Measurements from ENCODE around the gene AARS2.

Gene AARS2

DNA sequence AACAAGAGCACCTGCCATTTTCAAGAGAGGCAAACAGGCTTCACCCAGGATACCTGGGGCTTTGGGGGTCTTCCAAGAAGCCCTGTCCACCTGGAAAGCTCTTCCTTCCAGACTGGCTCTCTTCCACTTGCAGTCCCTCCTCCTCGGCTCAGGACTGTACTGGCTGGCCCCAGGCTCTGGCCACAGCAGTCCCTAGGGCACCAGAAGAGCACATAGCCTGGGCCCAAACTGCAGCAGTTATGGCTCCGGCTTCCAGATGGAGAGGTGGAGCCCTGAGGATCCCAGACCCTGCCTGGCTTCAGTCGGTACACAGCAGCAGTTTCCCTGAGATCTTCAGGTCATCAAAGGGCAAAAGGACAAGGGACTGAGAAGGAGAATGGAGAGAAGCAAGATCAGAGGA is 54.2 kb downstream of the AARS2 start:
- DNase-seq = no peak

DNA sequence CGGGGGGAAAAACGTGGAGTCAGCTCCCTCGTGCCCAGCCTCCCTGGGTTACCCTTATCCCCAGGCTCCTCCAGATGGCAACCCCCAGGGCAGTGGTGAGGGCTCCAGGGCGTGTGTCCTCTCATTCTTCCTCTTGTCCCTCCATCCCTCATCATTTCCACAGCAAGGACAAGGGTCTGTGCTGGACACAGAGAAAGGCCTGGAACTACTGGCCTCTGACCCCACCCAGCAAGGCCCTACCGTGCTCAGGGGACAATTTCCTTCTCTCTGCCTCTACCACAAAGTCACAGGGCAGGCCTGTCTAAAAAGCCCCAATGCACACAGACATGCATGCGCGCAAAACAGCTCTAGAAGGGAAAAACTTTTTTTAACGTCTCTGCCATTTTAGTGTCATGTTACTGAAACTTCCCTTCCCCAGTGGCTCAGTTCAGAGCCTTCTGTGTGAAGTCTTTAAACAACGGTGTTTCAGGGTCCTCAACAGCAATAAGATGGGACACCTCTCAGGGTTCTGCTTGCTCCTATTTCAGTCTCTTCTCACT is 54.8 kb downstream of the AARS2 start:
- DNase-seq = no peak

DNA sequence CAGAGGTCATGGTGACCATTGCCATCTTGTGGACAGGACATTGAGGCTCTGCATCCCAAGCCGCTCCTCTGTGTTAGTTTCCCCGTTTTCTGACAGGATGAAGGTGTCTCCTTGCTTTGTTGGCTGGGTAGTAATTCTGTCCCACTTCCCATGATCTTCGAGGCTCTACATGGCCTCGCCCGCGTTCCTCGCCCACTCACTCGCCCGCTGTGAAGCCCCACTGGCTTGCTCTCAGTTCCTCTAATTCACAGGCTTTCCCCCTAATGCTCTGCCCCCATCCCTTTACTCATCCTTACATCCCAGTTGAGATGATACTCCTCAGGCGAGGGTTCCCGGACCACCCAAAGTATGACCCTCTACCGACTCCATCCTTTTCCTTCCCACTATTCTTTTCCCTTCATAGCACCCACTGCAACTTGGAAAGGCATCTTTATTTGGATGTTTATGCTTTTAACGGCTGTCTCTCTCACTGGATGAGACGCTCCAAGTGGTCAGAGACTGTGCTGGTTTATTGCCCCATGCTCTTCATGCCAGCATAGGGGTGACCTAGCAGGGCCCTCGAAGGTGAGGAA is 55.3 kb downstream of the AARS2 start:
- DNase-seq = no peak

DNA sequence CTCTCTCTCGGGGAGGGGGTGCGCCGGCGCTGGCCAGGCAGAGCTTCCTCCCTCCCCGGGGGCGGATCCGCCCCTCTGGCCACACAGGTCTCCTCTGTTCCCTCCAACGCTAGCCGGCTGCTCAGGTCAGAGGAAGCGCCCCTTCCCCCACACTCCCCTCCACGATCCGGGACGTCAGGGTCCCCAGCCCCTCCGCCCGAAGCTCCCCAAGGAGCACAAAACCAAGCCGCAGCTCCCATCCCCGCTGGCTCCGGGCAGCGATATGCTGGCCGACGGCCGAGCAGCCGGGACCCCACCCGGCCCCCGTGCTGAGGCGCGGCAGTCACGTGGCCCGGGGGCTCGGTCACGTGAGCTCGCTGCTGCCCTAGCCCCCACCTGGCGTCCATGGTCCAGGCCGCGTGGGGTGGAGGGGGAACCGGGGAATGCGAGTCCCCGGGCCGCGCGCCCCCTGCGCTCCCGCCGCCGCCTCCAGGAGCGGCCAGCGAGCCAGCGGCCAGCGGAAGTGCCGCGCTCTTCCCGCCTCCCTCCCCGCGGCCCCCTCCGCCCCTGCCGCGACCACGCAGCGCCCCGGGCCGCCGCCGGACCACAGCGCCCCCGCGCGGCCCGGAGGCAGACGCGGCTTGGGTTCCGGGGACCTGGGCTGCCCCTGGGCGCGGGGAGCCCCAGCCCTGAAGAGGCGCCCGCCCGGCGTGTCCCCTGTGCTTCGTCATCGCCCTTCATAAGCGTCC is 56.0 kb downstream of the AARS2 start, which contains the start of gene SLC35B2:
Gene SLC35B2, minus strand, starts transcription at position 504 of the 728 bp plus-strand sequence. Its CDS starts 118 bp downstream, at position 386.
- DNase-seq = peak; percentile 81

DNA sequence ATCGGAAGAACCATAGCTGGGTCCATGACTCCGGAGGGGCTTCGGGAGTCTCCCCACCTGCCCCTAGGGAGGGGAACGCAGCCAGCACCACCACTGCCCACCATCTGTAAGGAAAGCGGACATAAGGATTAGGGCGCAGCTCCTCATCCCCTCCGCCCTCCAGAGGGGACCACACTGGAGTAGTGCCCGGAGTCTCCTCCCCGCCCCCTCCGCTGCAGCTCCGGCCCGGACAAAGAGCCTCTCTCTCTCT is 56.4 kb downstream of the AARS2 start:
- peak; percentile 52 for DNase-seq

DNA sequence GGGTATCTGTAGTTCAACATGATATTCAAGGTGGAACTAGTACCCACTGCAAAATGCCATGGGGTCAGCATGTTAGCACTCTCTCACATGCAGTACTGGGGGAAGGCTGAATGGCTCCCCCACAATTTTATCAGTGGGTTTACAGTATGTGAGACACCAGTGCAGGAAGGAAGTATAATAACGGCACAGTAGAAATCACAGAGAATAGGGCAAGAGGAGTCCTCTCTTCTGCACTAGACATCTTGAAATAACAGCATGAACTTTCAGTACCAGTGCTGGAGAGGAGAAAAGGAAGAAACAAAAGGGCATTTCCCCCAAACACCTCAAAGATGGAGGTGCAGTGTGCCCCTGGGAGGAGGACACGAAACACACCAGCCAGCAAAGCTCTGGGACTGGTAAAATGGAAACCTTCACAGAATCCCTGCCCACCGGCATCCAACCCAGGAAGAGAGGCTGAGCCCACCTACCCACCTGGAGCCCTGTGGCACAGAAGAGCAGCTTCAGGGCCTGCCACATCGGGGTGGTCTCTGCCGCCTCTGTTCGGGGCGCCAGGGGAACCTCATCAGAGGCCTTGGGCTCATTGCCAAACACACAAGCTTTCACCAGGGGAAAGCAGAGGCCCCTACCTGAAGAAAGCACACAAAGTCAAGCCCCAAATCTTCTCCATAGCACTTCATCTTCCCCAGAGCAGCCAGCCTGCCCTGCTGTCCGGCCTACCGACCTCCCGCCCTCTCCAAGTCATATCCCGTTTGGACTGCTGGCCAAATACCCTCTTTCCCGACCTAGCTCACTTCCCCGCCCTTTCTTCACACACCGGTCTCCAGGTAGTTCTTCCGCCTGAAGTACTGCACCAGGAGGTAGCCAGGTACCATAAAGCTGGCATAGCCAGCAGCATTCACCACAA is 57.0 kb downstream of the AARS2 start:
- DNase-seq = peak; percentile 55

DNA sequence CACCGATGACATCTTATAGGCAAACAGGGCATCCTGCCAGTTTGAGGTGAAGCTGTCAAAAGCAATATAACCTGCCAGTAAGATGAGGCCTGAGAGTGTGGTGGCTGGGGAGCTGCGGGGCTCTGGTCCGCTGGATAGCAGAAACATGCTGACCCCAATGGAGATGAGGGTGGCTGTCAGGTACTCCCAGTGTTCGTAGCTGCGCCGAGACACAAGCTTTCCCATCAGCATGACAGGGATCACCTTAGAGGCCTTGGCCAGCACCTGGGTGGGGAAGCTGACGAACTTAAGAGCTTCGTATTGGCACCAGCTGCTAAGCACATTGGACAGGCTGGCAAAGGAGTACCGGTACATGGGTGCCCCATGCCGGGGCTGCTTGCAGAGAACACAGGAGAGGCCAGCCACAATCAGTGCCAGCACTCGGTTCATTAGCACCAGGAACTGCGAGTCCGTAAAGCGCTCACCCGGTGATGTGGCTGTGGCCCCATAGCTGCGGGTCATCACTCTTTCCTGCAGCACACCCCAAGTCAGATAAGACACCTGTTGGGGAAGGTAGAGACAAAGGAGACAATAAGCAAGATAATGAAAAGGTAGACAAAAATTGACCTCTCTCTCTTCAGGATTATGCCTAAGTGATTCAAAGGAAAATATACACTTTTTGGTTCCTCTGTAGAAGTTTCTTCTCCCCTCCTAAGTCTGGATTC is 57.9 kb downstream of the AARS2 start:
- peak; percentile 56 for DNase-seq

DNA sequence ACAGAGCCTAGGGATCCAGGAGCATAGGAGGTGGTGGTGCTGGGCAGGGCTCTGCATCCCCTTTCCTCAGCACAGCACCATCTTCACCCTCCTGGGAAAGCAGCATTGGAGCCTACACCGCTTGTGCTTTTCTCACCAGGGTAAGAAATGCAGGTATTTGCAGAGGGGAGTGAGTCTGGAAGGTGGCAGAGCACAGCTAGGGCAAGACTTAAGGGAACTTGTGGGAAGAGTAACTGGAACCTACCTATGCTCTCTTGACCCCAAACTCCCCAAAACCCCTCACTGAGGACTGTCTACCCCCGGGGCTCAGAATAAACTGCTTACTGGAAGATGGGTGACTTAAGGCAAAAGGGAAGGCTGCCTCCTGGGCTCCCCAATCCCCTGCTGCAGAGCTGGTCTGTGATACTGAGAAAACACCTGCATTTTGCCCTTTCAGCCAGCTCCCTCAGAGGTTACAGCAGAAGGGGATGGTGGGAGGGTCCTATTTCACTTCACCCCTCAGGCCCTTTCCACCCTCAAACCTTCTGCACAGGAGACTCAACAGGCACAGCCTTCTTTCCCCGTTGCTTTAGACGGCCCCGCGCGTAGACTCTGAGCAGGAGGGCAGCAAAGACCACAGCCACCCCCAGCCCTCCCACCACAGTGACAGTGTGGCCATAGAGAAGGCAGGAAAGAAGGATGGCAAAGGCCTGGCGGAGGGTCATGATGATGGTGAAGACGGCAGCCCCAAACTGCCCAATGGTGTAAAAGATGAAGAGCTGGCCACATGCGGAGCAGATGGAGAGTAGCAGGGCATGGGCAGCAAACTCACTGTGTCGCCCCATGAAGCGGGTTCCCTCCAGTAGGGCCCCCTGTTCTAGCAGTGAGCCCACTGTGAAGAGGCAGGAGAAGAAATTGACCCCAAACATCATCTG is 58.7 kb downstream of the AARS2 start:
- no peak for DNase-seq

DNA sequence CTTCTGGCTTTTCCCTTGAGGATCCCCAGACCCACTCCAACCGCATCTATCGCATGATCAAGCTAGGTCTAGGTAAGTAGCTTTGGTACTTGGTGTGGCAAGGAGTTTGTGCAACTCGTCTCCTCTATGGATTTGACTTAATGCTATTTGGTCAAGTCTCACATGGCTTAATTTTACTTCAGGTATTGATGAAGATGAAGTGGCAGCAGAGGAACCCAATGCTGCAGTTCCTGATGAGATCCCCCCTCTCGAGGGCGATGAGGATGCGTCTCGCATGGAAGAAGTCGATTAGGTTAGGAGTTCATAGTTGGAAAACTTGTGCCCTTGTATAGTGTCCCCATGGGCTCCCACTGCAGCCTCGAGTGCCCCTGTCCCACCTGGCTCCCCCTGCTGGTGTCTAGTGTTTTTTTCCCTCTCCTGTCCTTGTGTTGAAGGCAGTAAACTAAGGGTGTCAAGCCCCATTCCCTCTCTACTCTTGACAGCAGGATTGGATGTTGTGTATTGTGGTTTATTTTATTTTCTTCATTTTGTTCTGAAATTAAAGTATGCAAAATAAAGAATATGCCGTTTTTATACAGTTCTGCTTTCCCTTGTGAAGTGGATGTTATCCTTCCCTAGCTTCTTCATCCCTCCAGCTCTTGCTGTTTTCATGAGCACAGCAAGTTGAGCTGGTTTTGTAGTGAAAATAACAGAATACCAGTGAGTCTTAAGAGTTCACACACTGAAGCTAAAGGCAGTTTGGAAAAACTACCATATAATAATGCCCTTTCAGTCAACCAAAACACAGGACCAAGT is 59.6 kb downstream of the AARS2 start:
- DNase-seq = peak; percentile 71

DNA sequence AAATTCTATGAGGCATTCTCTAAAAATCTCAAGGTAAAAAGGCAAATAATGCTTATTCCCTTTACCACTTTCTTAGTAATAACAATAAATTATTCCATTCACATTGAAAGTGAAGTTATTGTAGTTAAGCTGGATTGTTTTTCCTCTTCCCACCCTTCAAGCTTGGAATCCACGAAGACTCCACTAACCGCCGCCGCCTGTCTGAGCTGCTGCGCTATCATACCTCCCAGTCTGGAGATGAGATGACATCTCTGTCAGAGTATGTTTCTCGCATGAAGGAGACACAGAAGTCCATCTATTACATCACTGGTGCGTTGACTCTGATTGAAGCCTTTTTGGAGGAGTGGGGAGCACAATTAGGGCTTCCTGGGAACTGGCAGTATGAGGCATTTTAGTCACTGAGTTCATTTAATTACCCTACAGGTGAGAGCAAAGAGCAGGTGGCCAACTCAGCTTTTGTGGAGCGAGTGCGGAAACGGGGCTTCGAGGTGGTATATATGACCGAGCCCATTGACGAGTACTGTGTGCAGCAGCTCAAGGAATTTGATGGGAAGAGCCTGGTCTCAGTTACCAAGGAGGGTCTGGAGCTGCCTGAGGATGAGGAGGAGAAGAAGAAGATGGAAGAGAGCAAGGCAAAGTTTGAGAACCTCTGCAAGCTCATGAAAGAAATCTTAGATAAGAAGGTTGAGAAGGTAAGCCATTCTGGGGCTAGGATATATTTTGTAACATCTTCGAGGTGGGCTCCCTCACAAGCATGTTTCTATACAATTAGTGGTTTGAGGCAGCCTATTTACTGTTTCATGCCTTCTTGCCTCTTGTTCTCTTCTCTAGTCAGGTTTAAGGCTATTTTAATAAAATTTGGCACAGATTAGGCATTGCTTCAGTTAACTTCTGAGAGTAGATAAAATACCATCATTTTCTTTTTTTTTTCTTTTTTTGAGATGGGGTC is 61.3 kb downstream of the AARS2 start:
- no peak for DNase-seq

DNA sequence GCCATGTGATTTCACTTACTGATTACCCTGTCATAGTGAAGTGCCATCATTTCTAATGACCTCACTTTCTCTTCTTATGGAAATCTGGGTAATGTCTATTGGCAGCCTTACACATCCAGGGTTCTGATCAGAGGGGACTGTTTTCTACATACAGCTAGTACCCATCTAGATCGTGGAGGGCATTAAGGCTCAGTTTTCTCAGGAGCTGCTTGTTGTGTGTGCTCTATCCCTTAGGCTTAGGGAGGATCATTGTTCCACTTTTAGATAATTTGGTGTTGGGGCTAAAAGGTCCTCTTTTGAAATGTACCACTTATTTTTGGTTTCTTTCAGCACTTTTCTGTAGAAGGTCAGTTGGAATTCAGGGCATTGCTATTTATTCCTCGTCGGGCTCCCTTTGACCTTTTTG is 62.4 kb downstream of the AARS2 start:
- no peak for DNase-seq

DNA sequence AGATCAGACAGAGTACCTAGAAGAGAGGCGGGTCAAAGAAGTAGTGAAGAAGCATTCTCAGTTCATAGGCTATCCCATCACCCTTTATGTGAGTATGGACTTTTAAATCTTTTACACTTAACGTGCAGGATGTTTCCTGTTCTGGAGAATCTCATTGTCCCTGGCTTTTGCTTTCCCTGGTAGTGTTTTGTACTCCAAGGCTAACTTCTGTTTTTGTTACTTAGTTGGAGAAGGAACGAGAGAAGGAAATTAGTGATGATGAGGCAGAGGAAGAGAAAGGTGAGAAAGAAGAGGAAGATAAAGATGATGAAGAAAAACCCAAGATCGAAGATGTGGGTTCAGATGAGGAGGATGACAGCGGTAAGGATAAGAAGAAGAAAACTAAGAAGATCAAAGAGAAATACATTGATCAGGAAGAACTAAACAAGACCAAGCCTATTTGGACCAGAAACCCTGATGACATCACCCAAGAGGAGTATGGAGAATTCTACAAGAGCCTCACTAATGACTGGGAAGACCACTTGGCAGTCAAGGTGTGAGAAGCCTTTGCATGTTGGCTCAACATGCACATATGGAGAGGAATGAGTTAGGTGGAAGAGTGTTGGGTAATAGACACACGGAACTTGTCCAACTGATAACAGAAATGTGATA is 63.0 kb downstream of the AARS2 start:
- no peak for DNase-seq

Measured in CD4-positive, alpha-beta T cell treated with Interleukin-12 subunit alpha and Interleukin-12 subunit beta, for 1 hour (primary cell).